A549 treated with Mapracorat at 1 μM for 4 hours (cell line): ENCODE data around the gene IKZF3. TPM values are rescaled to one million over a fixed set of nuclear protein-coding genes. Genes with fewer than 3 reads are reported as not detected.

Experiments used
- total RNA-seq: library from RNA; stranded (reverse); fragments of 200-300 nt; extraction: Qiagen RNA extraction; gene quantifications from 5 replicates; pipeline ENCODE4 v1.2.3, GENCODE V29; 2022

Gene IKZF3
- not detected in 5 replicates for total RNA-seq

DNA sequence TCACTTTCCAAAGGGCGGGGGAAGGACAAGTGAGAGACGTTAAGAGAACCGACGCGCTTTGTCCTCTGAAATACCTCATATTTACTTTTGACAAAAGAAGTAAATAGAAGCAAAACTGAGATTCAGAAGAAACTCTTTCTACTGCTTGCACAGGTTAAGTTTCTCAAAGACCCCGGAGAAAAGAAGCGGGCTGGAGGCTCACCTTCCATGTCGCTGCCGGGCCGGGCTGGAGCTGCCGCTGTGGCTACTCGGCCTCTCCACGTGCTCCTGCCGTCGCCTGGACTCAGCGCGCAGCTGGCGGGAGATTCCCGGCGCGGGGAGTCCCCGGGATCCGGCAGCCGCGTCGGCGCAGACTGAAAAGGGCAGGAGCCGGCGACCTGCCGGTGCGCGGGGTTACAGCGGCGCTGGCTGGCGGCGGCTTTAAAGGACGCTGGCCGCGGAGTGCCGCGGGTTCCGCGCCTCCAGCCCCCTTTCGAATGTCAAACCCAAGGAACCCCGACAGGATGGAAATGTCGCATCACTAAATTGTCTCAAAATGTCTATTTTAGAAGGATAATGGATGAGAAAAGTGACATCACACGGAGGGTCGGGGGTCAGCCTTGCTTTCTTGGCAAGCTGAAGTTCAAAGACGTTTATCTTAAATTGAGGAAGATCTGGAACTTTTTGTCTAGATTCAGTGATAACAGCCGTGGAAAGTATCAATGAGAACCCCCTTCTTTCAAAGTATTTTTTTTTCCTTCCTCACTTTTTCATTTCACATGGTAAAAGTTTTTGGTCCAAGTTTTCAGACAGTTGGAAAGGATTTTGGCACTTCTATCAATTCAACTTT is at the start of gene IKZF3:
Gene IKZF3 (minus strand): TSS at position 395 of the 829 bp plus-strand sequence. CDS start 186 bp downstream, at position 209.

DNA sequence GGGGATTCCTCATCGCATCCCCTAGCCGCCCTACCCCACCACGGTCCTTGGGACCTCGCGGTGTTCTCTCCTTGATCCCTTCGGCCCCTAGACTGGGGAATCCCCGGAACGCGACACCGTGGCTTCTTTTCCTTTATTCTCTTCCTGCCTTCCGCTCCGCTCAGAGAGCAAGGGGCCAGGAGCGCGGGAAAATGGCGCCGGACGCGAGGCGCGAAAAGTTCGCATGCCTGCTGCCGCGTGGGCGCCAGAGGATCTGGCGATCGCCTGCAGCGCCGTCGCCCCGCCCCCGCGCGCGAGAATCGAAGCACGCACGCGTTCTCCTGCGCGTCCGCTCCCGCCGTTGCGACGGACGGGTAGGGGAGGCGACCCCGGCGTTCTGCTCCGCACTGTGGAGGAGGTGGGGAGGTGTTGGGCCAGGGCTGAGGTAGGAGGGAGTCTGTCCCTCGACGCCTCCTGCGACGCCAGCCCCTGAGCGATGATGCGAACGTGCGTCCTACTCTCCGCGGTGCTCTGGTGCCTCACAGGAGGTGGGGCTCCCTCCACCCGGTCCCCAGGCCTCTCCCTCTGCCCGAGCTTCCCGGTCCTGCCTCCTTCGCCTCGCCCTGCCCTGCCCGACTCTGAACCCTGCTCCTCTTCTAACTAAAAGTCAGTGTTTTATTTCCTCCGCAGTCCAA is 3.9 kb upstream of the IKZF3 start, which contains the start of gene ZPBP2:
Gene ZPBP2 (plus strand): TSS at position 323 of the 674 bp plus-strand sequence. CDS start 153 bp downstream, at position 476.

DNA sequence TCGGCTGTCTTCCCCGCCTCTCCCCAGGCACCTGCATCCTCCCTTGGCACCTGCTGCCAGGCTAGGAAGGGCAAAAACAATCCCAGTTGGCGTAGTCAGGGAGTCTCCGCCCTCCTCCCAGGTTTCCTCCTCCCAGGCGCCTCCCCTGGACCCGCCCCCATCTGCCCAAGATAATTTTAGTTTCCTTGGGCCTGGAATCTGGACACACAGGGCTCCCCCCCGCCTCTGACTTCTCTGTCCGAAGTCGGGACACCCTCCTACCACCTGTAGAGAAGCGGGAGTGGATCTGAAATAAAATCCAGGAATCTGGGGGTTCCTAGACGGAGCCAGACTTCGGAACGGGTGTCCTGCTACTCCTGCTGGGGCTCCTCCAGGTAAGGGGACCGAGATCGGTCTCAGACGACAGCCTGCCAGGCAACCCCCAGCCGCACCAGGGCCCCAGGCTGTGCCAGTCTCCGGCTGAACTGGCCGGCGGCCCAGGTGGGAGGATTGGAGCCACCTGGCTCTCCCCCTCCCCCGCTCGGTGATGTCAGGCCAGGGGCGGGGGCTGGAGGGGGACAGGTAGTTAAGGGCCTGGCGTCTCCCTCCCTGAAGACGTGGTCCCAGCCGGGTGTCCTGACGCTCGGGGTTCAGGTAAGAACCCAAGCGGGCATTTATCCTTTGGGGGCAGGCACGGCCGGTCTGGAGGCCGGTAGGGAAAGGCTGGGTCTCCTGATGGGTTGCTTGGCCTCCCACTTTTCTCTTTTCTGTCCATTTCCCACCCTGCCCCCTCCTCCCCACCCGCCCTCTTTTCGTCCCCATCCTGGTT is 126.1 kb downstream of the IKZF3 start, which contains the start of gene GRB7:
Gene GRB7 (plus strand): TSS at position 179 of the 808 bp plus-strand sequence. CDS start 4,364 bp downstream, outside the sequence.

DNA sequence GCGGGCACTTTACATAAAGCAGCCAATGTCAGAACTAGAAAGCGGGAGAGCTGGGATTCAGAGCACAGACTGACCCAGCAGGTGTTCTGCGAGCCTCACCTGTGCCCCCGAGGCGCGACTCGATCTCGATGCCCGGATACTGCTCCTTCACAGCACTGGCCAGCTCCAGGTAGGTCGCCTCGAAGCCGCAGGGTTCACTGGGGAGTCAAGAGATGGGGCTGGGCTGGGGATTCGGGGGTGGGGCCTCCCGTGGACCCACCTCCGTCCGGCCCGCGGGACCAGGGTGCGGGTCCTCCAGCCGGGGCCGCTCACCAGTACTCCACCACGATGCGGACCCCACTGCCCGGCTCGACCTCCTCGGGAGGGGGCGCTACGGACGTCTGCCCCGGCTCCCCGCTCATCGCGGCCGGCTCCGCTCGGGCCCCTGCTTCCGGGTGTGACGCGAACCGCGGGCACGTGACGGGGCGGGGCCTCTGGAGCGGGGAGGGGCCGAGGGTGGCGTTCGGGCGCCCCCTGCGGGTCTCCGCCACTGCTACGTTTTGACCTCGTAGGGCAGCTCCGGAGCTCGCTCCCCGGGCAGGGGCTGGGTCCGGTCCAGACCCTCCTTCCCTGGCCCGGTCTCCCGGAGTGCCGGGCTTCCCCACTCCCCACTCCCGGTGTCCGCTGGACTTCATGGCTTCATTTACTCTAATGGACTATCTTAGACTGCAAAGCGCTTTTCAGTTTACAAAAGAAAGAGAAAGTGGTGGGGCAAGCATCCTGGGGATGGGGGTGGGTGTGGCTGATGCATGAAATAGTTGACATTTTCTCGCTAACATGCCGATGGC is 133.8 kb downstream of the IKZF3 start, which contains the start of gene MIEN1:
Gene MIEN1 (minus strand): TSS at position 438 of the 827 bp plus-strand sequence. CDS start 37 bp downstream, at position 401.

Other genes with a start within 250 kb of the IKZF3 start
- gene PPP1R1B, start 237.4 kb downstream of the IKZF3 start, total RNA-seq: 0.11 to 0.12 TPM (median 0.11 TPM) in 3 of 5 replicates, not detected in the others
- gene STARD3, start 227.2 kb downstream of the IKZF3 start, total RNA-seq: 41.7 to 55.4 TPM (median 54.8 TPM) in 5 replicates
- gene TCAP, start 199.0 kb downstream of the IKZF3 start, total RNA-seq: 0.74 to 1.4 TPM (median 0.90 TPM) in 5 replicates
- gene PNMT, start 195.9 kb downstream of the IKZF3 start, total RNA-seq: 0.27 to 0.68 TPM (median 0.33 TPM) in 4 of 5 replicates, not detected in the other
- gene PGAP3, start 176.3 kb downstream of the IKZF3 start, total RNA-seq: 7.3 to 8.5 TPM (median 8.2 TPM) in 5 replicates
- 26.2 to 34.3 TPM (median 33.5 TPM) in 5 replicates for gene ERBB2, start 164.2 kb downstream of the IKZF3 start, total RNA-seq
- gene MIEN1, start 133.8 kb downstream of the IKZF3 start, total RNA-seq: 84.6 to 98.6 TPM (median 92.9 TPM) in 5 replicates
- 3.0 to 4.9 TPM (median 4.4 TPM) in 5 replicates for gene GRB7, start 126.4 kb downstream of the IKZF3 start, total RNA-seq
- gene ZPBP2, start 3.9 kb upstream of the IKZF3 start, total RNA-seq: not detected in 5 replicates
- 1.0 to 2.5 TPM (median 2.1 TPM) in 5 replicates for gene GSDMB, start 54.3 kb upstream of the IKZF3 start, total RNA-seq
- 29.3 to 44.6 TPM (median 41.0 TPM) in 5 replicates for gene ORMDL3, start 63.3 kb upstream of the IKZF3 start, total RNA-seq
- gene LRRC3C, start 63.4 kb upstream of the IKZF3 start, total RNA-seq: not detected in 5 replicates
- not detected in 5 replicates for gene GSDMA, start 98.7 kb upstream of the IKZF3 start, total RNA-seq
- gene PSMD3, start 116.5 kb upstream of the IKZF3 start, total RNA-seq: 149 to 176 TPM (median 172 TPM) in 5 replicates
- 0.18 to 0.97 TPM (median 0.53 TPM) in 5 replicates for gene CSF3, start 151.1 kb upstream of the IKZF3 start, total RNA-seq
- gene MED24, start 190.1 kb upstream of the IKZF3 start, total RNA-seq: 46.6 to 62.3 TPM (median 55.6 TPM) in 5 replicates
- 21.1 to 30.3 TPM (median 28.8 TPM) in 5 replicates for gene THRA, start 198.7 kb upstream of the IKZF3 start, total RNA-seq
- 8.2 to 11.4 TPM (median 10.6 TPM) in 5 replicates for gene NR1D1, start 236.3 kb upstream of the IKZF3 start, total RNA-seq